ENCODE measurements around the gene CD70. TPM values are rescaled to one million over a fixed set of nuclear protein-coding genes. Genes with fewer than 3 reads are reported as not detected.

Gene CD70
- total RNA-seq, 1 donor from 2014 or later: not detected

DNA sequence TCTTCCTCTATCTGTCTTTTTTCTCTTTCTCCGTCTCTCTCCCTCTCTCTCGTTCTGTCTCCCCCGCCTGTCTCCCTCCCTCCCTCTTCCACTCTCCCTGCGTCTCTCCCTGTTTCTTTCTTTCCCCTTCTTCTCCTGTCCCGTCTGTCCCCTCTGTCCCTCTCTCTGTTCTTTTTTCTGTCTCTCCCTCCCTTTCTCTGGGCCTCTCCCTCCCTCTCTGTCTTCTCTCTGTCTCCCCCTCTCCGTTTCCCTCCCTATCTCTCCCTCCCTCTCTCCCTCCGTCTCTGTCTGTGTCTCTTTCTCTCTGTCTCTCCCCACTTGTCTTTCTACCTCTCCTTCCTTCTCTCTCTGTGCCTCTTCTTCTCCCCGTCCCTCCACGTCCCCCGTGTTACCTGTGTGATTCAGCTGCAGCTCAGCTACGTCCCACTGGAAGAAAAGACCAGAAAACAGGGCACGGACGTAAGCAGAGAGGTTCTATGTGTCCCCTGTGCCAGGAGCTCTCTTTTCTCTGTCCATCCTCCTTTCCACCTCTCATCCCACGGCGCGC is 1.2 kb downstream of the CD70 start:
- no peak overlapping the region for H3K27ac Mint-ChIP-seq
- TF ChIP-seq CTCF (IDR thresholded peaks at IDR 0.05; ENCODE audit: unreplicated experiment): no peak
- DNase-seq (ENCODE audit: low spot score, unreplicated experiment): no peak
- no peaks in the 10 kb centered on the region for H3K9me3 Mint-ChIP-seq (ENCODE audit: low read depth)
- peaks cover 5% of the 10 kb centered on the region for H3K4me1 Mint-ChIP-seq (ENCODE audit: low read depth)
- H3K36me3 Mint-ChIP-seq (ENCODE audit: insufficient read depth): no peaks in the 10 kb centered on the region
- H3K27me3 Mint-ChIP-seq: peaks cover 87% of the 10 kb centered on the region
- no peak overlapping the region for H3K4me3 Mint-ChIP-seq (ENCODE audit: low read depth)

GRCh38 chr19:6588508-6589345 is 2.2 kb downstream of the CD70 start:
- peaks cover 87% of the 10 kb centered on the region for H3K27me3 Mint-ChIP-seq
- no peaks in the 10 kb centered on the region for H3K9me3 Mint-ChIP-seq (ENCODE audit: low read depth)
- no peak overlapping the region for H3K4me3 Mint-ChIP-seq (ENCODE audit: low read depth)
- H3K36me3 Mint-ChIP-seq (ENCODE audit: insufficient read depth): no peaks in the 10 kb centered on the region
- DNase-seq (ENCODE audit: low spot score, unreplicated experiment): no peak
- TF ChIP-seq CTCF (IDR thresholded peaks at IDR 0.05; ENCODE audit: unreplicated experiment): no peak
- peaks cover 5% of the 10 kb centered on the region for H3K4me1 Mint-ChIP-seq (ENCODE audit: low read depth)
- H3K27ac Mint-ChIP-seq: no peak overlapping the region

- DNase-seq (ENCODE audit: low spot score, unreplicated experiment): no peak
- H3K4me1 Mint-ChIP-seq (ENCODE audit: low read depth): peaks cover 5% of the 10 kb centered on the region
Observed at GRCh38 chr19:6587998-6588507, 2.9 kb downstream of the CD70 start.

GRCh38 chr19:6587093-6587820 is 3.7 kb downstream of the CD70 start:
- Mint-ChIP-seq H3K4me1 (ENCODE audit: low read depth) (peaks cover 5% of the 10 kb centered on the region), H3K36me3 (ENCODE audit: insufficient read depth) (no peaks in the 10 kb centered on the region), H3K27me3 (peaks cover 80% of the 10 kb centered on the region), H3K27ac (no peak overlapping the region), H3K9me3 (ENCODE audit: low read depth) (no peaks in the 10 kb centered on the region), H3K4me3 (ENCODE audit: low read depth) (peak overlapping the region; percentile 5)
- no peak for TF ChIP-seq CTCF (IDR thresholded peaks at IDR 0.05; ENCODE audit: unreplicated experiment)
- DNase-seq (ENCODE audit: low spot score, unreplicated experiment): no peak

More at GRCh38 chr19:6587998-6588507, 2.9 kb downstream of the CD70 start:
- TF ChIP-seq CTCF (IDR thresholded peaks at IDR 0.05; ENCODE audit: unreplicated experiment): no peak
- Mint-ChIP-seq H3K4me3 (ENCODE audit: low read depth) (no peak overlapping the region), H3K27ac (no peak overlapping the region), H3K36me3 (ENCODE audit: insufficient read depth) (no peaks in the 10 kb centered on the region), H3K9me3 (ENCODE audit: low read depth) (no peaks in the 10 kb centered on the region), H3K27me3 (peaks cover 81% of the 10 kb centered on the region)

DNA sequence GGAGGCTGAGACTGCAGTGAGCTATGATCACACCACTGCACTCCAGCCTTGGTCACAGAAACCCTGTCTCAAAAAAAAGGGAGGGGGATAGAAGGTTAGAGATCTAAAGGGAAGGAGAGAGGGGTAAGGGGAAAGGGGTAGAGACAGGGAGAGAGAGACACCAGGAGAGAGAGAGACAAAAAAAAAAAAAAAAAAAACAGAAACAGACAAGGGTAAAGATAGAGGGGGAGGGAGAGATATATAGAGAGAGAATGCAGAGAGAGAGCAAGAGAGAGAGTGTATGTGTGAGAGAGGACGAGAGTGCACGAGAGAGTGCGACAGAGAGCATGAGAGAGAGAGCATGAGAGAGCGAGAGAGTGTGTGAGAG is 4.2 kb downstream of the CD70 start:
- no peak overlapping the region for H3K27ac Mint-ChIP-seq
- no peaks in the 10 kb centered on the region for H3K36me3 Mint-ChIP-seq (ENCODE audit: insufficient read depth)
- H3K27me3 Mint-ChIP-seq: peaks cover 77% of the 10 kb centered on the region
- no peak overlapping the region for H3K4me3 Mint-ChIP-seq (ENCODE audit: low read depth)
- no peak for TF ChIP-seq CTCF (IDR thresholded peaks at IDR 0.05; ENCODE audit: unreplicated experiment)
- no peak for DNase-seq (ENCODE audit: low spot score, unreplicated experiment)
- peaks cover 5% of the 10 kb centered on the region for H3K4me1 Mint-ChIP-seq (ENCODE audit: low read depth)
- H3K9me3 Mint-ChIP-seq (ENCODE audit: low read depth): no peaks in the 10 kb centered on the region

Data from progenitor cell of endocrine pancreas (in vitro differentiated cells).